SK-N-MC (cell line): ENCODE data around the gene TMEM120B.

Source experiments
- EZH2 ChIP-seq: fragments of 200-600 bp; sonication (generic); IDR thresholded peaks from one replicate; pipeline ENCODE4 v1.6.1; 2017; ENCODE audit warnings: antibody characterized with exemption
- POLR2AphosphoS5 ChIP-seq: IDR thresholded peaks from 2 replicates; pipeline ENCODE4 v1.6.1; 2012; ENCODE audit warnings: mild to moderate bottlenecking, low read depth, low read length, borderline replicate concordance

DNA sequence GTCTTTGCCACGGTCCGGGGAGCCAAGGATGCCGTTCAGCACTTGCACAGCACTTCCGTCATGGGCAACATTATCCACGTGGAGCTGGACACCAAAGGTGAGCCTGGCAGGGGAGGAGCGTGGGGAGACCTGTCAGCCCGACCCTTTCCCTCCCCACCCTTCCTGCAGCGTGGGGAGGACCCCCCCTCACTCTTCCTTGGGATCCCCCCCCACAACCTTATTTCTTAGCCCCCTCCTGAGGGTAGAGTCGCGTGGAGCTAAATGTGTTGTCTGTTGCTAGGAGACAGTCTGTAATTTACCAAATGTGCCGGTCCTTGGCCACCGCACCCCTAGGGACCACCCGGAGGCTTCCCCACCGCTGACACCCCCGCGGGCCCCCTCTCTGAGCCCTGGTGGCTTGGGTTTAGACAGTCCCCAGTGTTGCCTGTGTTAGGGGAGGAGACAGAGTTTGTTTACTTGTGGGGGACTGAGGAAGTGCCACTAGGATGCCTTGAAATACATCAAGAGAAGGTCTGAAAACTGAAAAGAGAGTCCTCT, 93.5 kb downstream of the TMEM120B start:
- TF ChIP-seq EZH2 = no peak
- no peak for TF ChIP-seq POLR2AphosphoS5
